HG02885 (cell line): ENCODE results near the gene ABCA13.

ENCODE experiments used
- ATAC-seq: cut with Tn5 transposase; IDR thresholded peaks from one replicate; pipeline ENCODE4 v1.9.1; 2021; ENCODE audit warnings: mild to moderate bottlenecking; ENCODE audit not compliant: unreplicated experiment, poor library complexity

Gene ABCA13

GRCh38 chr7:48419401-48419800 is 248.1 kb downstream of the ABCA13 start:
- ATAC-seq, result no peak

- ATAC-seq, result no peak
Measured at GRCh38 chr7:48420206-48420605, 248.9 kb downstream of the ABCA13 start.

GRCh38 chr7:48421357-48421756 is 250.1 kb downstream of the ABCA13 start:
- no peak for ATAC-seq

- peak; percentile 42 for ATAC-seq
Measured at GRCh38 chr7:48424731-48425130, 253.5 kb downstream of the ABCA13 start.

GRCh38 chr7:48426331-48426965 is 255.2 kb downstream of the ABCA13 start:
- ATAC-seq, result no peak

GRCh38 chr7:48426966-48427555 is 255.8 kb downstream of the ABCA13 start:
- no peak for ATAC-seq

- no peak for ATAC-seq
Measured at GRCh38 chr7:48427671-48428070, 256.4 kb downstream of the ABCA13 start.

GRCh38 chr7:48428091-48428684 is 256.9 kb downstream of the ABCA13 start:
- ATAC-seq, result no peak

GRCh38 chr7:48429117-48429516 is 257.9 kb downstream of the ABCA13 start:
- no peak for ATAC-seq

- ATAC-seq, result no peak
Measured at GRCh38 chr7:48438206-48438605, 266.9 kb downstream of the ABCA13 start.

GRCh38 chr7:48441848-48442492 is 270.7 kb downstream of the ABCA13 start:
- no peak for ATAC-seq

GRCh38 chr7:48443051-48443450 is 271.8 kb downstream of the ABCA13 start:
- ATAC-seq, result no peak

GRCh38 chr7:48446721-48447120 is 275.5 kb downstream of the ABCA13 start:
- ATAC-seq, result no peak

GRCh38 chr7:48452218-48452617 is 281.0 kb downstream of the ABCA13 start:
- ATAC-seq, result no peak

GRCh38 chr7:48454750-48455192 is 283.5 kb downstream of the ABCA13 start:
- no peak for ATAC-seq

- no peak for ATAC-seq
Measured at GRCh38 chr7:48455363-48455762, 284.1 kb downstream of the ABCA13 start.

- no peak for ATAC-seq
Measured at GRCh38 chr7:48458701-48459524, 287.7 kb downstream of the ABCA13 start.

GRCh38 chr7:48466713-48467112 is 295.5 kb downstream of the ABCA13 start:
- ATAC-seq, result no peak

GRCh38 chr7:48471196-48471595 is 299.9 kb downstream of the ABCA13 start:
- ATAC-seq, result no peak

GRCh38 chr7:48472640-48473039 is 301.4 kb downstream of the ABCA13 start:
- no peak for ATAC-seq
